Measurements from ENCODE around the gene CD3E. TPM values are rescaled to one million over a fixed set of nuclear protein-coding genes. Genes with fewer than 3 reads are reported as not detected.

CD3E gene
- total RNA-seq, 4 donors from 2014 or later = 0.78 to 3.6 (median 0.90) TPM; not detected in 1

DNA sequence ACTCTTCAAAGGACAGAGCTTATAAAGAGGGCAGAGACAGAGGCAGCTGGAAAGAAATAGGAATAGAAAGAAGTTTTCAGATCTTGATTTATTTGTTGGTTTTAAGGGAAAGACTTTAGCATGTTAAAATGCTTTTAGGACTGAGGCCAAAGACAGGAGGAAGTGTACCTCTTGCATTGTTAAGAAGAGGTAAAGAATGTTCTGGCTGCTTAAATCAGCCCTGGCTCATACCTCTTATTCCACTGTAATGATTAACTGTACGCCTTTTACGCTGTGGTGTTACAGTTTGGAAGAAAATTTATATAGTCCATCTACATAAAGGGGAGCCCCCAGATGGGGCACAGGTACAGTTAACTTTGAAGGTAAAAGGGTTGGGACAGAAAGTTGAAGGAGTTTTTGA lies 30.3 kb upstream of the CD3E start:
- TF ChIP-seq POLR2A (IDR thresholded peaks at IDR 0.05) (no peak), CTCF (IDR thresholded peaks at IDR 0.05) (no peak), EP300 (IDR thresholded peaks at IDR 0.05) (no peak)
- 70 to 91% methylated on average over 2 of the region's 2 CpGs for WGBS, 2 donors
- DNase-seq (ENCODE audit: low spot score in 2 of 2) = no peak
- no peaks in the 10 kb centered on the region for H3K4me1 ChIP-seq
- no peaks in the 10 kb centered on the region for H3K36me3 ChIP-seq
- H3K27me3 ChIP-seq = peaks cover 0 to 16% of the 10 kb centered on the region in 2 donors
- H3K9me3 ChIP-seq = no peaks in the 10 kb centered on the region
- no peak overlapping the region for H3K27ac ChIP-seq
- no peak overlapping the region for H3K4me3 ChIP-seq

GRCh38 chr11:118275176-118275575 lies 29.4 kb upstream of the CD3E start:
- DNase-seq (ENCODE audit: low spot score in 2 of 2) = no peak
- peak overlapping the region in 1 of 4 donors; percentile 61 for H3K27ac ChIP-seq
- H3K27me3 ChIP-seq = peaks cover 0 to 16% of the 10 kb centered on the region in 2 donors
- no peaks in the 10 kb centered on the region for H3K4me1 ChIP-seq
- H3K36me3 ChIP-seq = no peaks in the 10 kb centered on the region
- 53 to 58% methylated on average over 4 of the region's 4 CpGs for WGBS, 2 donors
- no peak for TF ChIP-seq CTCF (IDR thresholded peaks at IDR 0.05)
- TF ChIP-seq POLR2A (IDR thresholded peaks at IDR 0.05) = no peak
- peak in 1 of 2 donors; percentile 57 for TF ChIP-seq EP300 (IDR thresholded peaks at IDR 0.05)
- H3K9me3 ChIP-seq = no peaks in the 10 kb centered on the region
- no peak overlapping the region for H3K4me3 ChIP-seq

- Histone ChIP-seq H3K4me3 (no peak overlapping the region), H3K27ac (no peak overlapping the region), H3K4me1 (no peaks in the 10 kb centered on the region), H3K27me3 (peaks cover 0 to 20% of the 10 kb centered on the region in 2 donors), H3K9me3 (no peaks in the 10 kb centered on the region), H3K36me3 (no peaks in the 10 kb centered on the region)
- no peak for DNase-seq (ENCODE audit: low spot score in 2 of 2)
- 60 to 70% methylated on average over 1 of the region's 1 CpG for WGBS, 2 donors
- TF ChIP-seq POLR2A (IDR thresholded peaks at IDR 0.05) (no peak), EP300 (IDR thresholded peaks at IDR 0.05) (no peak), CTCF (IDR thresholded peaks at IDR 0.05) (no peak)
Observed at GRCh38 chr11:118276422-118276821, 28.1 kb upstream of the CD3E start.

- H3K4me3 ChIP-seq = no peak overlapping the region
- WGBS, 2 donors = 88 to 91% methylated on average over 1 of the region's 1 CpG
- peaks cover 0 to 20% of the 10 kb centered on the region in 2 donors for H3K27me3 ChIP-seq
- H3K4me1 ChIP-seq = no peaks in the 10 kb centered on the region
- no peak for DNase-seq (ENCODE audit: low spot score in 2 of 2)
- no peaks in the 10 kb centered on the region for H3K9me3 ChIP-seq
- TF ChIP-seq POLR2A (IDR thresholded peaks at IDR 0.05) (no peak), EP300 (IDR thresholded peaks at IDR 0.05) (peak in 1 of 2 donors; percentile 29)
- H3K36me3 ChIP-seq = no peaks in the 10 kb centered on the region
- H3K27ac ChIP-seq = peak overlapping the region in 1 of 4 donors; percentile 13
Observed at GRCh38 chr11:118277312-118277711, 27.2 kb upstream of the CD3E start.

DNA sequence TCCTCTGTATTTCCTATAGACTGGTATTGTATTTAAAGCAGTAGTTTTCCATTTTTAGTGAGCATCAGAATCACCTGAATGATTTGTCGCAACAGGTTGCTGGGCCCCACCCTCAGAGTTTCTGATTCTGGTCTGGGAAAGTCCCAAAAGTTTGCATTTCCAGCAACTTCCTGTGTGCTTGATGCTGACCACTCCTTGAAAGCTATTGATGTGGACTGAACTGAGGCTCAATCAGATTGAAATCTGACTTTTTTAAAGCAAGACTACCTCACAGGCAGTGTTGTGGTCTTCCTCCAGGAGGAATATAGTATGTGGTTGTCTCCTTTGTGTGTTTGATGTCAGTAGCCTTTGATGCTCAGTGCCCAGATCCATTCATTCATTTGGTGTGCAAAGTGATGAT lies 23.2 kb upstream of the CD3E start:
- TF ChIP-seq POLR2A (IDR thresholded peaks at IDR 0.05) (no peak), EP300 (IDR thresholded peaks at IDR 0.05) (no peak), CTCF (IDR thresholded peaks at IDR 0.05) (no peak)

GRCh38 chr11:118282606-118283005 lies 21.9 kb upstream of the CD3E start:
- WGBS, 2 donors = 69 to 70% methylated on average over 6 of the region's 6 CpGs
- TF ChIP-seq CTCF (IDR thresholded peaks at IDR 0.05) (no peak), POLR2A (IDR thresholded peaks at IDR 0.05) (no peak), EP300 (IDR thresholded peaks at IDR 0.05) (no peak)
- H3K4me1 ChIP-seq = no peaks in the 10 kb centered on the region
- no peak overlapping the region for H3K27ac ChIP-seq
- DNase-seq (ENCODE audit: low spot score in 2 of 2) = no peak
- H3K9me3 ChIP-seq = no peaks in the 10 kb centered on the region
- H3K36me3 ChIP-seq = no peaks in the 10 kb centered on the region
- H3K4me3 ChIP-seq = no peak overlapping the region
- peaks cover 0 to 8% of the 10 kb centered on the region in 2 donors for H3K27me3 ChIP-seq

More for the DNA sequence above, 23.2 kb upstream of the CD3E start:
- Histone ChIP-seq H3K9me3 (no peaks in the 10 kb centered on the region), H3K36me3 (no peaks in the 10 kb centered on the region), H3K4me3 (no peak overlapping the region), H3K4me1 (no peaks in the 10 kb centered on the region), H3K27ac (no peak overlapping the region), H3K27me3 (peaks cover 0 to 4% of the 10 kb centered on the region in 2 donors)
- DNase-seq (ENCODE audit: low spot score in 2 of 2) = no peak
- 82 to 83% methylated on average over 1 of the region's 1 CpG for WGBS, 2 donors

Data from tibial nerve (tissue), 4 donors.